Anterior cingulate cortex (tissue), 58 donors: ENCODE results near the gene FDCSP.
"Not testable (repeated sequence)": the region's sequence is repeated elsewhere in the genome, so short reads cannot be mapped to it uniquely, and the experiment has no call there.

Experiments
- DNase-seq, 58 donors: peaks; one replicate each; lab custom pipeline; 2025; lab: John Stamatoyannopoulos, UW

Gene FDCSP

DNA sequence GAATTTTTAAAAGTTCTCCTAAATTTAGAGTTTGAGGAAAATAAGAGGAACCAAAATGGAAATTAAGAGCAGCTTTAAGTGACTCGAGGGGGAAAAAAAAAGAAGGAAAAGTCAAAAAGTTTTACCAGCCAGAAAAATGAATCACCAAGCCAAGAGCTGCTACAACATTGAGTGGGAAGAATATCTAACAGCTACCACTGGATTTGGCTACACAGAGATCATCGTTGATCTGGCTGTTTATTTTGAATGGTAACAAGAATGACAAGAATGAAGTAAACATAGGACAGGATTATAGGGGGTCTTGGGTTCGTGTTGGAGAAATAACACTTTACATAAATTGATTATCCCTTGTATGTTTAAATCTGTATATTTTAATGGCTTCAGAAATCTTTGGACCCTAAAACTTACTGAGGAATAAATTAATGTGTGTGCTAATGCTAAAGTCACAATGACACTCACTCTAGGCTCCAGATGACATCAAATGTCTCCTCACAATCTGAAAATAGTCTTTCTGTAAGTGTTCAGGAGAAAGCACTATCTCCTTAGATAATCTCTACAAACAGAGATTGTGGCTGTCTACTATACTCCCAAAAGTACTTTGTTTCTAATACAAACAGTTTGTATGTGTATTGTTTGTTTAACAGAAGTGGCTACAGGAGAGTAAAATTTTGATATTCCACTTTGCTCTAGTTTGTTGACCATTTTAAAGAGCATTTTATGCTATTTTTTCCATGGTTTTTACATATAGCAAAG, 13.4 kb downstream of the FDCSP start:
- no peak for DNase-seq

DNA sequence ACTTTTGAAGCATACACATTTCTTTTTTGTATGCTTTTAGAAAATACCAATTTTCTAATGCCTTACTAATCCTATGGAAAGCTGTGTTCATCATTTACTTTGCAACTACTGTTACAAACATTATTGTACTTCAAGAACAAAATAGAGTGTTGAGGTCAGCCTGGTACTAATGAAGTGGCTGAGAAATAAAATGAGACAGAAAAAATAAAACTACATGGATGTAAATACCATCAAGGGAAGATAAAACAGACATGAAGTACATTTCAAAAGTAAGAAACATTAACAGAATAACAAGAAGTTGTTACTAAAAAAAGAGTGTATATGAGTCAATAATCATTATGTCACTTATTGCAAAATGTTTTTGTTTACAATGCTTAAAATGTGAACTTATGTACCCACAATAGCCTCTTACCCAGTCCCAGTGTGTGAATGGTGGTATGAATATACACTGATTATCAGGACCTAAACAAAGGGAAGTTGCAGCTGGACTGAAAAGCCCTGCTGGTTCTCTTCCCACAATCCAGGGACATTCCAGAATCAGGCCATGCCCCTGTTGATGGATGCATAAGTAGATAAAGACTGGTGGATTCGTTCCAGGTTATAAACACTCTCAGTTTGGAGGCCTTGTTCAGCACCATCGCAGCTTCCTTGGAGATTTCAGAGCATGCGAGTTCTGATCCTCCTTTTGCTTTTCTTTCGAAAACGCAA, 14.1 kb downstream of the FDCSP start:
- DNase-seq = no peak

DNA sequence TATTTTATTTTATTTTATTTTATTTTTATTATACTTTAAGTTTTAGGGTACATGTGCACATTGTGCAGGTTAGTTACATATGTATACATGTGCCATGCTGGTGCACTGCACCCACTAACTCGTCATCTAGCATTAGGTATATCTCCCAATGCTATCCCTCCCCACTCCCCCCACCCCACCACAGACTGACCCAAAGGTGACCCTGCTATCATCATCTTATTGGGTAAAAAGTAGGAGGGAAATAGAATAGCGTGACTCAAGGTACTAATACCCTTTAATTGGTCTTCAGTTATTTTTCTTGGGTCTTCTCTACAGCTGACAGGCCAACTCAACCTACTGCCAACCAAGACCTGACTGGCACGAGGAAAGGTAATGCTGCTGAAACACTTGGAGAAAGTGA, 16.4 kb downstream of the FDCSP start, which contains the start of gene CSN3:
CSN3 (plus strand) TSS at position 301 of the 400 bp plus-strand sequence. CDS start 2,223 bp downstream, outside the sequence.
- not testable (repeated sequence) for DNase-seq

DNA sequence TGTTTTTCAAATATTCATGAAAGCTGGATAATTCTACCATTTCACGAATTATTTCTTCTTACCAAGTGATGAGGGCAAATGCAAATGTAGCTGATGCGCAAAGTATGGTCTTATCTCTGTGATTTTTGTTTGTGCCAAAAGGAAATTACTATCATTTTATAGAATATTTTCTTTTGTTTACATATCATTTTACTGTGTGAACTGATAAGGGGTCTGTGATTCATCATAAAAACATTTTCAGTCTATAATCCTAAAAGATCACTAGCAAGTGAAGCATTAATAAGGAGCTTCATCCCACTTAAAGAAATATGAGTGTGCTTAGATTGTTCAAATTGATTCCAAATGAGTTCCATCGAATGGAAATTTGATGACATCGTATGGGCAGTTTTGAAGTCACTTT, 17.2 kb downstream of the FDCSP start:
- no peak for DNase-seq

DNA sequence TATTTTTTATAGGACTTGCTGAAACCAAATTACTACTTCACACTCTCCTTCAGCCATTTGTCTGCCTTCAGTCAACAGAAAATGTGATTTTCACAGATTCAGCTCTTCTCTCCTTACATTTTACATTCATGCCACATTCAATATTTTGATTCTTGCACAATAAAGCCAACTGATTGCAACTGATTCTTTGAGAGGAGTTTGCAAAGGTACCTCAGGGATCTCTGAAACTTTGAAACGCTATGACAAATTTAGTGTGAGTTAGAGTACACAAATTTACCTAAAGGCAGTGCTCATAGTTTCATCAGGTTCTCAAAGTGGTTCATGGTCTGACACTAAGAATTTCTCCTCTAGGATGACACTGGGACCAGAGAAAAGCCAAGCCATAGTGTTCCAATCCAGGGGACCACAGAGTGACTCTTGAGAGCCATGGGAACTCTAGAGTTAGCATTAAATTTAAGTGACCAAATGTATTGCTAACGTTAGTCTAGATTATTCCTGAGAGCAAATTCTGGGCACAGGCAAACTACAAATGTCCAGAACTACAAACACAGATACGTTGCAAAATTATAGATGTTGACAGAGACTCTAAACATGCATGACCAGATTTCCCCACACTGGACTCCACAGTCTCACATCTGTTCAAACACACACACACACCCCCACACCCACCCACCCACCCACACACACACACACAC, 25.5 kb downstream of the FDCSP start:
- no peak for DNase-seq

DNA sequence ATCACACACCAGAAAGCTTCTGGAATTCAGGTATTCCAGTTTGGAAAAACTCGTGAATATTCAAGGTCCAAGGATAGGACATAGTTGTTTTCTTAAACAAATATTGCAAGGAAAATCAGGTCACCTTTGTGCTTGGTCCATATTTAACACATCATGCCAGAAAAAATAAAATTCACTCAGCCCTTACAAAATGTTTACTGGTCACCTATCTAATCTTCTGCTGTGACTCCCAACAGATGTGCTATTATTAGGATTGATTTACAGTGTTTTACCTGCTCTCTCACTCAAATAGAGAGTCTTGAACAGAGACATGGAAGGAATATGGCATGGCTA, 26.0 kb downstream of the FDCSP start:
- no peak for DNase-seq

DNA sequence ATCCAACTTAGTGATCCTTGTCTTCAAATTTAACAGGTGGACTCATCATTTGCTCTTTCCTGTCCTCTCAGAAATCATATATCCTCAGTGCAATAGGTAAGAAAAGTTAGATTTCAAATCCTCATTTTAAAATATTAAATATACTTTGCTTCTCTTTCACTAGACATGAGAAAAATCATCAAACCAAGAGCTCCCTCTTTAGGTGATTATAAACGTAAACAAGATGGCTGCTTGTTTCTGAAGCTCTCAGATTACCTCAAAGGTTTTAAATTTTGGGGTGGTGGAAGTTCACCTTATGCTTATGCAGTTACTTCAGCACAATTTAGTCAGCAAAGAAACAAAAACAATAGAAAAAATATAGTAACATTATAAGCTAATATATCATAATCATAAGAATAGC, 43.8 kb downstream of the FDCSP start:
- no peak for DNase-seq

DNA sequence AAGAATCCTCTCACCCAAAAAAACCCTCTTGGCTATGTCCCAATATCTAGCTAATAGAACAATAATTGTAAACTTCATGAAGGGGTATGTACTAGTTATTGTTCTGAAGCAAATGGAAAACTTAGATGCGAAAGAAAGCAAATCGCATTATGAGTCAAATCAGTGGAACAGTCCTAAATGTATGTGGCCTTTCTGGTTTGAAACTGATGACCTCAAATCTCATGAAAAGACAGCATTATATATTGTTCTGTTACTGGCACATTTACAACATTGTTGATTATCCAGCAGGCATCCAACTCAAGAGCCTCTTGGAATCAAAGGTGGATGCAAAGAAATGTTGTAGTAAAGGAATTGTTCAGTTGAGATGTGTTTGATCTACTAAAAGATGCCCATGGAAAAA, 51.2 kb downstream of the FDCSP start:
- peak in 1 of 58 donors; percentile 31 for DNase-seq

DNA sequence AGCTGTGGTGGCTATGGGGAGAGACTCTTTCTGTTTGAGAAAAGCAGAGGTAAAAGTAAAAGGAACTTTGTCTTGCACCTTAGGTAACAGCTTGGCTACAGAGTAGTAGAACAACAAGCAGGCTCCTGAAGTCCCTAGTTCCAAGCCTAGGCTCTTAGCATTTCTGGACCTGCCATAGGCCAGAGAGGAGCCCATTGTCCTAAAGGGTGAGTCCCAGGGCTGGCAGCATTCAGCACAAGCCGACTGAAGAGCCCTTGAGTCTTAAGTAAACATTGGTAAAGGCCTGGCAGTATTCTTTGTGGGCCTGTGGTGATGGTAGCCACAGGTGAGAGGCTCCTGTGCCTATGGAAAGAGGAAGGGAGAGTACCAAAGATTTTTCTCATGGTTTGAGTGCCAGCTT, 54.6 kb downstream of the FDCSP start:
- DNase-seq = no peak
